Measurements from ENCODE around the gene GAB2.

GAB2 gene

GRCh38 chr11:78323363-78323762 lies 94.3 kb downstream of the GAB2 start:
- DNase-seq (ENCODE audit: low read depth), result no peak
- H3K4me3 ChIP-seq (ENCODE audit: low read depth, low read length), result no peak overlapping the region
- TF ChIP-seq CTCF (IDR thresholded peaks at IDR 0.05; ENCODE audit: low read depth, low read length, missing control alignments), result no peak

GRCh38 chr11:78319453-78319955 lies 98.1 kb downstream of the GAB2 start:
- H3K4me3 ChIP-seq (ENCODE audit: low read depth, low read length), result no peak overlapping the region
- no peak for TF ChIP-seq CTCF (IDR thresholded peaks at IDR 0.05; ENCODE audit: low read depth, low read length, missing control alignments)
- DNase-seq (ENCODE audit: low read depth), result no peak

GRCh38 chr11:78318321-78319114 lies 99.1 kb downstream of the GAB2 start:
- TF ChIP-seq CTCF (IDR thresholded peaks at IDR 0.05; ENCODE audit: low read depth, low read length, missing control alignments), result no peak
- no peak overlapping the region for H3K4me3 ChIP-seq (ENCODE audit: low read depth, low read length)
- no peak for DNase-seq (ENCODE audit: low read depth)

- TF ChIP-seq CTCF (IDR thresholded peaks at IDR 0.05; ENCODE audit: low read depth, low read length, missing control alignments), result no peak
- no peak for DNase-seq (ENCODE audit: low read depth)
These were observed 101.9 kb downstream of the GAB2 start for GRCh38 chr11:78315724-78316123.

GRCh38 chr11:78314762-78315161 lies 102.9 kb downstream of the GAB2 start:
- DNase-seq (ENCODE audit: low read depth), result no peak
- TF ChIP-seq CTCF (IDR thresholded peaks at IDR 0.05; ENCODE audit: low read depth, low read length, missing control alignments), result no peak
- no peak overlapping the region for H3K4me3 ChIP-seq (ENCODE audit: low read depth, low read length)

More at GRCh38 chr11:78315724-78316123, 101.9 kb downstream of the GAB2 start:
- H3K4me3 ChIP-seq (ENCODE audit: low read depth, low read length), result no peak overlapping the region

- TF ChIP-seq CTCF (IDR thresholded peaks at IDR 0.05; ENCODE audit: low read depth, low read length, missing control alignments), result no peak
- no peak overlapping the region for H3K4me3 ChIP-seq (ENCODE audit: low read depth, low read length)
- DNase-seq (ENCODE audit: low read depth), result no peak
These were observed 103.7 kb downstream of the GAB2 start for GRCh38 chr11:78313898-78314297.
